Measurements from ENCODE around the gene SERPINB8. TPM values are rescaled to one million over a fixed set of nuclear protein-coding genes. Genes with fewer than 3 reads are reported as not detected.

Gene SERPINB8
- total and polyA plus RNA-seq, 2 donors (not counting 3 experiments of a cell fraction or from before 2014, with no cell fraction given) = 15.3 to 25.7 TPM

GRCh38 chr18:63997606-63998005 is 27.7 kb downstream of the SERPINB8 start:
- Histone ChIP-seq H3K4me2 (ENCODE audit: insufficient read depth, low read length) (no peak overlapping the region), H3K9me3 (replicated peaks; ENCODE audit: control insufficient read depth, insufficient read depth, low read length) (peaks cover 3% of the 10 kb centered on the region), H3K4me1 (ENCODE audit: control insufficient read depth, extremely low read depth, insufficient read depth, low read length) (no peaks in the 10 kb centered on the region), H3K9ac (replicated peaks; ENCODE audit: extremely low read depth, insufficient read depth, low read length) (no peak overlapping the region), H3K36me3 (ENCODE audit: control insufficient read depth in 2 of 2, extremely low read depth in 1 of 2, insufficient read depth in 2 of 2, low read length in 2 of 2) (no peaks in the 10 kb centered on the region), H4K20me1 (replicated peaks; ENCODE audit: control insufficient read depth, extremely low read depth, insufficient read depth, low read length) (no peaks in the 10 kb centered on the region), H3K27ac (ENCODE audit: insufficient read depth, low read depth, low read length) (no peak overlapping the region), H3K4me3 (replicated peaks in 1 of 3; ENCODE audit: insufficient read depth in 1 of 3, low read depth in 1 of 3, low read length in 3 of 3) (no peak overlapping the region), H3K79me2 (ENCODE audit: control insufficient read depth, insufficient read depth, low read length) (no peaks in the 10 kb centered on the region), H3K27me3 (ENCODE audit: control insufficient read depth in 2 of 2, insufficient read depth in 2 of 2, low read length in 2 of 2) (peaks cover 0 to 7% of the 10 kb centered on the region in 2 experiments), H3K9me1 (replicated peaks; ENCODE audit: control insufficient read depth, extremely low read depth, insufficient read depth, low read length) (no peaks in the 10 kb centered on the region), H2AFZ (ENCODE audit: low read depth, low read length) (no peak overlapping the region)
- BruUV-seq (replicated peaks) = no TSS peak
- CTCF ChIA-PET = interaction anchor here (0.7 to 1.2 kb wide), 3 partner anchors 12 to 61 kb away, joined by 3 to 4 read pairs (median 3); no protein-coding TSS in a partner anchor
- dilution Hi-C loops (cut with MboI; ENCODE audit: extremely low pct_ligation_motif_present, low sequenced_read_pairs) = no loop called here
- POLR2A ChIA-PET = no interaction called here
- no peak for TF ChIP-seq EZH2 (IDR thresholded peaks at IDR 0.05; ENCODE audit: borderline replicate concordance, low read depth, low read length, severe bottlenecking)
- no peak for TF ChIP-seq CTCF (IDR thresholded peaks at IDR 0.05; ENCODE audit: extremely low read depth in 1 of 2, insufficient read depth in 1 of 2, low read depth in 1 of 2, low read length in 2 of 2)
- TF ChIP-seq MAX (IDR thresholded peaks at IDR 0.05; ENCODE audit: insufficient read depth, insufficient read length) = no peak
- no peak for FAIRE-seq
- intact Hi-C loops (cut with micrococcal nuclease) = no loop called here
- DNase-seq (ENCODE audit: low read depth, low spot score) = no peak

GRCh38 chr18:63999871-64000270 is 30.0 kb downstream of the SERPINB8 start:
- ChIA-PET CTCF (no interaction called here), POLR2A (no interaction called here)
- dilution Hi-C loops (cut with MboI; ENCODE audit: extremely low pct_ligation_motif_present, low sequenced_read_pairs) = no loop called here
- no peaks in the 10 kb centered on the region for H3K9me1 ChIP-seq (replicated peaks; ENCODE audit: control insufficient read depth, extremely low read depth, insufficient read depth, low read length)
- no peak overlapping the region for H3K4me2 ChIP-seq (ENCODE audit: insufficient read depth, low read length)
- H3K4me1 ChIP-seq (ENCODE audit: control insufficient read depth, extremely low read depth, insufficient read depth, low read length) = no peaks in the 10 kb centered on the region
- H3K27ac ChIP-seq (ENCODE audit: insufficient read depth, low read depth, low read length) = no peak overlapping the region
- no peak overlapping the region for H3K4me3 ChIP-seq (replicated peaks in 1 of 3; ENCODE audit: insufficient read depth in 1 of 3, low read depth in 1 of 3, low read length in 3 of 3)
- TF ChIP-seq MAX (IDR thresholded peaks at IDR 0.05; ENCODE audit: insufficient read depth, insufficient read length) (no peak), GATA2 (IDR thresholded peaks at IDR 0.05; ENCODE audit: insufficient read depth, insufficient read length, low read depth, low read length) (no peak), JUN (IDR thresholded peaks at IDR 0.05; ENCODE audit: borderline replicate concordance, insufficient read depth, insufficient read length, low read depth) (no peak), MYC (IDR thresholded peaks at IDR 0.05; ENCODE audit: low read depth, low read length) (no peak), POLR2A (IDR thresholded peaks at IDR 0.05; ENCODE audit: low read depth, low read length) (no peak), POLR2AphosphoS5 (IDR thresholded peaks at IDR 0.05; ENCODE audit: insufficient read depth, low read depth, low read length) (no peak), FOS (IDR thresholded peaks at IDR 0.05; ENCODE audit: borderline replicate concordance, insufficient read depth, low read length) (no peak), CTCF (IDR thresholded peaks at IDR 0.05; ENCODE audit: extremely low read depth in 1 of 2, insufficient read depth in 1 of 2, low read depth in 1 of 2, low read length in 2 of 2) (no peak), EZH2 (IDR thresholded peaks at IDR 0.05; ENCODE audit: borderline replicate concordance, low read depth, low read length, severe bottlenecking) (no peak)
- peaks cover 1 to 16% of the 10 kb centered on the region in 2 experiments for H3K27me3 ChIP-seq (ENCODE audit: control insufficient read depth in 2 of 2, insufficient read depth in 2 of 2, low read length in 2 of 2)
- BruUV-seq (replicated peaks) = no TSS peak
- H4K20me1 ChIP-seq (replicated peaks; ENCODE audit: control insufficient read depth, extremely low read depth, insufficient read depth, low read length) = no peaks in the 10 kb centered on the region
- FAIRE-seq (no peak), DNase-seq (ENCODE audit: low read depth, low spot score) (no peak)
- no peaks in the 10 kb centered on the region for H3K36me3 ChIP-seq (ENCODE audit: control insufficient read depth in 2 of 2, extremely low read depth in 1 of 2, insufficient read depth in 2 of 2, low read length in 2 of 2)
- no peak overlapping the region for H3K9ac ChIP-seq (replicated peaks; ENCODE audit: extremely low read depth, insufficient read depth, low read length)
- H3K9me3 ChIP-seq (replicated peaks; ENCODE audit: control insufficient read depth, insufficient read depth, low read length) = peaks cover 3% of the 10 kb centered on the region
- intact Hi-C loops (cut with micrococcal nuclease) = no loop called here
- no peaks in the 10 kb centered on the region for H3K79me2 ChIP-seq (ENCODE audit: control insufficient read depth, insufficient read depth, low read length)
- H2AFZ ChIP-seq (ENCODE audit: low read depth, low read length) = no peak overlapping the region
